ENCODE measurements around the gene TBR1.

GRCh38 chr2:161420406-161421074 lies 4.4 kb downstream of the TBR1 start:
- no peak for TF ChIP-seq CTCF (IDR thresholded peaks at IDR 0.05)
- no peak for TF ChIP-seq POLR2A (IDR thresholded peaks at IDR 0.05)
